Lower leg skin (tissue), 4 donors: Measurements from ENCODE around the gene SLC35E2B. TPM values are rescaled to one million over a fixed set of nuclear protein-coding genes. Genes with fewer than 3 reads are reported as not detected.
"Not testable (repeated sequence)": the region's sequence is repeated elsewhere in the genome, so short reads cannot be mapped to it uniquely, and the experiment has no call there.

Source experiments
- DNase-seq, 2 donors: peaks; one replicate each; pipeline ENCODE4 v3.0.0-alpha.2; 2019; ENCODE audit warnings: low spot score in 2 of 2
- H3K4me3 ChIP-seq: fragments of 200-600 bp; sonication (generic); 2 replicates; pipeline ENCODE4 v1.5.1; 2017; ENCODE audit warnings: mild to moderate bottlenecking, low read depth; ENCODE audit not compliant: poor library complexity, severe bottlenecking
- POLR2A ChIP-seq, 2 donors: fragments of 450-650 bp; IDR thresholded peaks; one replicate each; pipeline ENCODE4 v1.6.1; 2016 to 2017; ENCODE audit warnings: antibody characterized with exemption in 2 of 2, mild to moderate bottlenecking in 1 of 2, moderate library complexity in 1 of 2
- WGBS, 2 donors: methylation state at CpG; one replicate each; pipeline ENCODE4 v1.1.5; 2018; 5-methylcytosine and 5-hydroxymethylcytosine counted together
- intact Hi-C: fragments of 100-400 bp; cut with DNase I; formaldehyde crosslinking; loops from one replicate; pipeline ENCODE4 v1.15.0; 2023; ENCODE audit warnings: low total_unique reads
- total RNA-seq, 4 donors: library from RNA; depleted of rRNA; stranded (reverse); fragments of >200 nt; gene quantifications; one replicate each; pipeline ENCODE4 v1.1.0, GENCODE V29; 2016
- TF ChIP-seq, protein P1 (sequence below), 3 donors: fragments of 450-650 bp; IDR thresholded peaks; one replicate each; pipeline ENCODE4 v1.5.1; 2016; ENCODE audit warnings: antibody characterized with exemption in 3 of 3, mild to moderate bottlenecking in 3 of 3, moderate library complexity in 2 of 3

SLC35E2B gene
- total RNA-seq, 4 donors from 2014 or later: 16.1 to 48.4 (median 31.4) TPM

GRCh38 chr1:1677718-1678580 is 14.6 kb downstream of the SLC35E2B start:
- H3K4me3 ChIP-seq: no peak overlapping the region
- no peak for DNase-seq
- intact Hi-C loops: no loop called here
- WGBS, 2 donors: 80 to 81% methylated on average over 39 of the region's 39 CpGs
- TF ChIP-seq, protein P1, sequence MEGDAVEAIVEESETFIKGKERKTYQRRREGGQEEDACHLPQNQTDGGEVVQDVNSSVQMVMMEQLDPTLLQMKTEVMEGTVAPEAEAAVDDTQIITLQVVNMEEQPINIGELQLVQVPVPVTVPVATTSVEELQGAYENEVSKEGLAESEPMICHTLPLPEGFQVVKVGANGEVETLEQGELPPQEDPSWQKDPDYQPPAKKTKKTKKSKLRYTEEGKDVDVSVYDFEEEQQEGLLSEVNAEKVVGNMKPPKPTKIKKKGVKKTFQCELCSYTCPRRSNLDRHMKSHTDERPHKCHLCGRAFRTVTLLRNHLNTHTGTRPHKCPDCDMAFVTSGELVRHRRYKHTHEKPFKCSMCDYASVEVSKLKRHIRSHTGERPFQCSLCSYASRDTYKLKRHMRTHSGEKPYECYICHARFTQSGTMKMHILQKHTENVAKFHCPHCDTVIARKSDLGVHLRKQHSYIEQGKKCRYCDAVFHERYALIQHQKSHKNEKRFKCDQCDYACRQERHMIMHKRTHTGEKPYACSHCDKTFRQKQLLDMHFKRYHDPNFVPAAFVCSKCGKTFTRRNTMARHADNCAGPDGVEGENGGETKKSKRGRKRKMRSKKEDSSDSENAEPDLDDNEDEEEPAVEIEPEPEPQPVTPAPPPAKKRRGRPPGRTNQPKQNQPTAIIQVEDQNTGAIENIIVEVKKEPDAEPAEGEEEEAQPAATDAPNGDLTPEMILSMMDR (IDR thresholded peaks at IDR 0.05): no peak
- TF ChIP-seq POLR2A (IDR thresholded peaks at IDR 0.05): no peak

GRCh38 chr1:1676087-1676486 is 16.5 kb downstream of the SLC35E2B start:
- intact Hi-C loops, DNase-seq, H3K4me3 ChIP-seq: not testable (repeated sequence)
- WGBS, 2 donors: 87% methylated on average over 4 of the region's 21 CpGs; no CpG with 5 or more reads in 1 of the 2 donors

DNA sequence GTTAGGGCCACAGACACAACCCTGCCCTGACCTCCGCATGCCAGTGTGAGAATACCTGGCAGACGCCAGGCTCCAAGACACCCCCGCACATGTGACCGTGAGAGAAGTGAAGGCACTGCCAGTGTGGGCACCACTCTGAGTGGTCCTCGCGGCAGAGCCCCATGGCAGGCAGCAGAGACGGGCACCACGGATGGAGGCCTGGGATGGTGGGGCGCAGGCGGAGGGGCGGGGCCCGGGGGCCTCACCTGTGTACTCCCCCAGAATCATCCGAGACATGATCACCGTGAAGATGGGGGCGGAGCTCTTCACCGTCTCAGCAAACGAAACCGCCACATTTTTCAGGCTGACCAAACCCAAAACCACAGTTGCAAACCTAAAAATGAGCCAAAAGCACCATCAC is 17.4 kb downstream of the SLC35E2B start:
- DNase-seq, intact Hi-C loops, H3K4me3 ChIP-seq: not testable (repeated sequence)
- WGBS, 2 donors: 76 to 93% methylated on average over 9 to 11 of the region's 18 CpGs

GRCh38 chr1:1674806-1675205 is 17.8 kb downstream of the SLC35E2B start:
- intact Hi-C loops, H3K4me3 ChIP-seq, DNase-seq: not testable (repeated sequence)
- 82 to 92% methylated on average over 19 to 21 of the region's 21 CpGs for WGBS, 2 donors

- intact Hi-C loops: no loop called here
- no peak for TF ChIP-seq POLR2A (IDR thresholded peaks at IDR 0.05)
- TF ChIP-seq, protein P1 (IDR thresholded peaks at IDR 0.05): no peak
- DNase-seq: no peak
- 93 to 95% methylated on average over 25 of the region's 25 CpGs for WGBS, 2 donors
- no peak overlapping the region for H3K4me3 ChIP-seq
Measured at GRCh38 chr1:1672181-1672965, 20.2 kb downstream of the SLC35E2B start.

DNA sequence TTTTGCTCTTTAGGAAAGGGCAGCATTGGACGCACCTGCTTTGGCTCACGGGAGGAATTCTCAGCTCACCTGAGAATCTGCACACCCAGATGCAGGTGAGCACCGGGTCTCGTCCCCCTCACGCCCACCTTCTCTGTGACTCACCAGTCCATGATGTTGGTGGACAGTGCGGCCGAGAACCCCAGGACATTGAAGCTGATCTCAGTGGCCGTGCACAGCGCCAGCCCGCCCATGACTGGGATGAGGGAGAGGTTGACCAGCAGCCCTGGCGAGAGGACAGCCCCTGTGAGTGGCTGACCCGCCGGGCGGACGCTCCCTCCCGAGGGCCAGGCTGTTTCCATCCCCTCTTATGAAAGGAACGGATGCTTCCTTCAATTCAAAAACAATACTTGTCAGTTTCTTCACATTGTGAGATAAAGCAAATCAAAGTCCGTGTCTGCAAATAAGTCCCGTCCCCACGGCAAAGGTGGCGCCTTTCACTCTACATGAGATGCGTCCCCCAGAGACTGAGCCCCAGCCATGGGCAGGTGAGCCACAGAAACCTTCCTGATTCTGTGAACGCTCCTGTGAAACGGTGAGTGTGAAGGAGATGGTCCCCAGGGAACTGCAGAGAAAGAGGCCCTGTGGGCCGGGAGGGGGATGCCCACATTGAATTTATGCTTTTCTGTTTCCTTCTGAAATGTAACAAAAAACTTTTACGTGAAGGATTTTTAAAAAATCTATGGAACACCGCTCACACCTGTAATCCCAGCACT is 21.1 kb downstream of the SLC35E2B start:
- WGBS, 2 donors: 89 to 95% methylated on average over 27 of the region's 27 CpGs

More for the DNA sequence above, 21.1 kb downstream of the SLC35E2B start:
- TF ChIP-seq, protein P1 (IDR thresholded peaks at IDR 0.05): no peak
- no peak for TF ChIP-seq POLR2A (IDR thresholded peaks at IDR 0.05)
- no peak for DNase-seq
- no peak overlapping the region for H3K4me3 ChIP-seq
- intact Hi-C loops: no loop called here
